IPS-18c (cell line): ENCODE data around the gene CLTA.
"Not testable (repeated sequence)": the region's sequence is repeated elsewhere in the genome, so short reads cannot be mapped to it uniquely, and the experiment has no call there.

Source experiments
- H3K4me3 ChIP-seq: 2 replicates; pipeline ENCODE4 v1.7.0; 2013; ENCODE audit warnings: low read depth, mild to moderate bottlenecking, low read length, moderate library complexity; ENCODE audit not compliant: insufficient read depth
- H3K9me3 ChIP-seq: one replicate; pipeline ENCODE4 v1.6.1; 2013; ENCODE audit warnings: mild to moderate bottlenecking, low read length, moderate library complexity; ENCODE audit not compliant: control insufficient read depth, insufficient read depth

CLTA gene

DNA sequence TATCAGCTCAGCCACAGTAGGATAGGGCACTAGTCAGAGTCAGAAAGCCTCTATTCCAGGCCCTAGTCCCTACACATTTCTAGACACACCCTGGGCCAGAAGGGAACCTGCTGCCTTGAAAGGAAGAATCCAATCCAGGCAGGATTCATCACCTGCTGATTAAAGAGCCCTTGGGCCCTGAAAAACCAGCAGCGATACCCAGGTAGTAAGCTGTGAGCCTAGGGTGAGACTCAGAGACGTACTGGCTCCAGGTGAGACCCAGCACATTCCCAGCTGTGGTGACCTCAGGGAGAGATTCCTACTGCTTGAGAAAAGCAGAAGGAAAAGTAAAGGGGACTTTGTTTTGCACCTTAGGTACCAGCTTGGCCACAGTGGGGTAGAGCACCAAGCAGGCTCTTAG lies 16.9 kb upstream of the CLTA start:
- H3K9me3 ChIP-seq: peaks cover 2% of the 10 kb centered on the region
- no peak overlapping the region for H3K4me3 ChIP-seq

DNA sequence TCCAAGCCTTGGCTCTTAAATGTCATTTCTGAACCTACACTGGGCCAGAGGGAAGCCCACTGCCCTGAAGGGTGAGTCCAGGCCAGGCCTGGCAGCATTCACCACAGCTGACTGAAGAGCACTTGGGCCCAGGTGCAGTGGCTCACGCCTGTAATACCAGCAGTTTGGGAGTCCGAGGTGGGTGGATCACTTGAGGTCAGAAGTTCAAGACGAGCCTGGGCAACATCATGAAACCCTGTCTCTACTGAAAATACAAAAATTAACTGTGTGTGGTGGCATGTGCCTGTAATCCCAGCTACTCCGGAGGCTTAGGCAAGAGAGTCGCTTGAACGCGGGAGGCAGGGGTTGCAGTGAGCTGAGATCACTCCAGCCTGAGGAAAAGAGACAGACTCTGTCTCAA lies 16.4 kb upstream of the CLTA start:
- no peak overlapping the region for H3K4me3 ChIP-seq
- H3K9me3 ChIP-seq: peaks cover 2% of the 10 kb centered on the region

DNA sequence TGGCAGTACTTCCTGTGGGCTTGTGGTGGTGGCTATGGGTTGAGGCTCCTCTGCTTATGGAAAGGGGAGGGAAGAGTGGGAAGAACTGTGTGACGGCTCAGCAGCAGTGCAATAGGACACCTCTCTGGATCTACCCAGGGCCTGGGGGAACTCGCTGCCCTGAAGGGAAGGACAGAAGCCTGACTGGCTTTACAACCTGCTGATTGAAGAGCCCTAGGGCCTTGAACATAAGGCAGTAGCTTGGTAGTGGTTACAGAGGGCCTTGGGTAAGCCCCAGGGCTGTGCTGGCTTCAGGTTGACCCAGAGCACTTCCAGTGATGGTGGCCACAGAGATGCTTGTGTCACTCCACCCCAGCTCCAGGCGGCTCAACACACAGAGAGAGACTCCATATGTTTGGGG lies 16.0 kb upstream of the CLTA start:
- Histone ChIP-seq H3K4me3 (no peak overlapping the region), H3K9me3 (peaks cover 2% of the 10 kb centered on the region)

DNA sequence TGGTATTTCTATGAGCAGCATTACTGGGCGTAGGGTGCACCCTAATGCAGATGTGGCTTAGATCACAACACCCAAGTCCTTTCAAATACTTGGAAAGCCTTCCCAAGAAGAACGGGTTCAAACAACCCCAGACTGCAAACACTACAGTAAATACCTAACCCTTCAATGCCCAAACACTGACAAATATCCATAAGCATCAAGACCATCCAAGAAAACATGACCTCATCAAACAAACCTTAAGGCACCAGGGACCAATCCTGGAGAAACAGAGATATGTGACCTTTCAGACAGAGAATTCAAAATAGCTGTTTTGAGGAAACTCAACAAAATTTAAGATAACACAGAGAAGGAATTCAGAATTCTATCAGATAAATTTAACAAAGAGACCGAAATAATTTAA lies 15.5 kb upstream of the CLTA start:
- H3K4me3 ChIP-seq, H3K9me3 ChIP-seq: not testable (repeated sequence)

DNA sequence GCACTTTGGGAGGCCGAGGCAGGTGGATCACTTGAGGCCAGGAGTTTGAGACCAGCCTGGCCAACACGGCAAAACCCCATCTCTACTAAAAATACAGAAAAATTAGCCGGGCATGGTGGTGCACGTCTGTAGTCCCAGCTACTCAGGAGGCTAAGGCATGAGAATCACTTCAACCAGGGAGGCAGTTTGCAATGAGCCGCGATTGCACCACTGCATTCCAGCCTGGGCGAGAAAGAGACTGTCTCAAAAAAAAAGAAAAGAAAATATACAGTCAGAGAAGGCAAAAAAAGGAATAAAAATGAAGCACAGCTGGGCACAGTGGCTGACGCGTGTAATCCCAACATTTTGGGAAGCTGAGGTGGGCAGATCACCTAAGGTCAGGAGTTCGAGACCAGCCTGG lies 14.2 kb upstream of the CLTA start:
- not testable (repeated sequence) for H3K9me3 ChIP-seq, H3K4me3 ChIP-seq

DNA sequence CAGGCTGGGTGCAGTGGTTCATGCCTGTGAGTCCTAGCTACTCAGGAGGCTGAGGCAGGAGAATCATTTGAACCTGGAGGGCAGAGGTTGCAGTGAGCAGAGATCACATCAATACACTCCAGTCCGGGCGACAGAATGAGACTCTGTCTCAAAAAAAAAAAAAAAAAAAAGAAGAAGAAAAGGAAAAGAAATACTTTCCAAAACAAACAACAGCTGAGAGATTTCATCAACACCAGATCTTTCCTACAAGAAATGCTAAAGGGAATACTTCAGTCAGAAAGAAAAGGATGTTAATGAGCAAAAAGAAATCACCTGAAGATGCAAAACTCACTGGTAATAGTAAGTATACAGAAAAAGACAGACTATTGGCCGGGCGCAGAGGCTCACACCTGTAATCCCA lies 13.2 kb upstream of the CLTA start:
- no peak overlapping the region for H3K4me3 ChIP-seq

DNA sequence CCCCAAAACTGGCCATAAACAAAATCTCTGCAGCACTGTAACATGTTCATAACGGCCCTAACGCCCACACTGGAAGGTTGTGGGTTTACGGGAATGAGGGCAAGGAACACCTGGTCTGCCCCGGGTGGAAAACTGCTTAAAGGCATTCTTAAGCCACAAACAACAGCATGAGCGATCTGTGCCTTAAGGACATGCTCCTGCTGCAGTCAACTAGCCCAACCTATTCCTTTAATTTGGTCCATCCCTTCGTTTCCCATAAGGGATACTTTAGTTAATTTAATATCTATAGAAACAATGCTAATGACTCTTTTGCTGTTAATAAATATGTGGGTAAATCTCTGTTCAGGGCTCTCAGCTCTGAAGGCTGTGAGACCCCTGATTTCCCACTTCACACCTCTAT lies 10.5 kb upstream of the CLTA start:
- H3K9me3 ChIP-seq, H3K4me3 ChIP-seq: not testable (repeated sequence)

More for the DNA sequence above, 13.2 kb upstream of the CLTA start:
- H3K9me3 ChIP-seq: peaks cover 2% of the 10 kb centered on the region

DNA sequence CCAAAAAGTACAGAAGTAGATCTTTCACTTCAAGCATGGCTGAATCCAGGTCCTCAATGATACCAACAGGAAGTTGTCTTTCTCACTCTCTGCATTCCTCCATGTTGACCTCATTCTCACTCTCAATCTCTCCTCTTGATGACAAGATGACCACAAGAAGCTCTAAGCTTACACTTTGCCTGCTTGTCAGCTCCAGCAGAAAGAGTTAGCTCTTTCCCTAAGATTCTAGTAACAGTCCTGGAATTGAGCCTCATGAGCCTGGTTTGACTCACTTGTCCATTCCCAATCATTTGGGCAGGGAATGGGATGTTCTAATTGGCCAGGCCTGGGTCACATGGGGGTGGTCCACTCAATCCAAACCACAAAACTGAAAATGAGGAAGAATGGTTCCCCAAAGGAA lies 3.3 kb upstream of the CLTA start:
- no peaks in the 10 kb centered on the region for H3K9me3 ChIP-seq
- H3K4me3 ChIP-seq: no peak overlapping the region

DNA sequence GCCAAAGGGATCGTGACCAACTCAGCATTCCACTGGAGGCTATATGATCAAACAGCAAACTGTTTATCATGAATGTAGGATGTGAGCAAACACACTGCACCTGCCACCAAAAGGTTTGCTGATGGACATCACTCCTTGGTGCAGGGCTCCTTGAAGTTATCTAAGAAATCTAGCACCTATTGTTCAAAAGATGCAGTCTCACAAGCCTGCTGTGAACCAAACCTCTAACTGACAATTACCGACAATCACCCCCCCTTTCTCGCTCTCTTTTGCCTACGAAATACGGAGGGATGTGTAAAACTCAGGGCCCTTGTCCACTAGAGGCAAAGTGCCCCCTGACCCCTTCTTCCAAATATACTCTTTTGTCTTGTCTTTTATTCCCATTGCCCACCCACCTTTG lies 2.5 kb upstream of the CLTA start:
- Histone ChIP-seq H3K4me3 (no peak overlapping the region), H3K9me3 (no peaks in the 10 kb centered on the region)

DNA sequence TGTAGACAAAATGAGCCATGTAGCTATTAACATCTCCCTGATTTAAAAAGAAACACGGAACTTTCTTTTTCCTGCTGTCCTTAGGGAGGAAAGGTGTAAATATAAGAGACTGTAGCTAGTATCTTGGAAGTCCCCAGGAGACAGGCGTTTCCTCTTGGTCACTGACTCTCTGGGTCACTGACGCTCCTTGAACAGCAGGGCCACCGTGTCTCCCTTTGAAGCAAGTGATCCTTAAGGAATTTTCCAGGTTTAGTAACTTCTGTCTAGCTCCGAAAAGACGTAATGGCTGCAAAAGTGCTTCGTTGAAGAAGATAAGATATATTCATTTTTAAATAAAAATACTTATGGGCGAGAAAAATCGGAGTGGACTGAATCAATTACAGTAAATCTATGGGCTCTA lies 745 bp upstream of the CLTA start:
- Histone ChIP-seq H3K9me3 (no peaks in the 10 kb centered on the region), H3K4me3 (peak overlapping the region; percentile 94; the same call in 1 of the 2 replicates)

DNA sequence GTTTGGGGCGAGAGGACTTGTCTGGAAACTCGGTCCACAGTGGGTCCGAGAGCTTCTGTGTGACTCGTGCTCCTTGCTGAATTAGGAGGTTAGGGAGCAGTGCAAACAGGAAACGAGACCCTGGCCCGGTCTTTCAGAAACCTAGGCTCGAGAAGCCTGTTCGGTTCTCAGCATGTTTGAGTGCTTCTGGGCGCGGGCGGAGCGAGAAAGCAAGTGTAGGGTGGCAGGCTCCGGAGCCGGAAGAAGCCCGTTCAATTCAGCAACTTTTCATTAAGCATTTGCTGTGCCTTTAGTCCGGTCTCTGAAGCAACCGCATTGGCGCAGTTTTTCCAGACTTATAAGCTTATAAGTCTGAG lies 547 bp downstream of the CLTA start:
- Histone ChIP-seq H3K4me3 (peak overlapping the region; percentile 94), H3K9me3 (no peaks in the 10 kb centered on the region)

DNA sequence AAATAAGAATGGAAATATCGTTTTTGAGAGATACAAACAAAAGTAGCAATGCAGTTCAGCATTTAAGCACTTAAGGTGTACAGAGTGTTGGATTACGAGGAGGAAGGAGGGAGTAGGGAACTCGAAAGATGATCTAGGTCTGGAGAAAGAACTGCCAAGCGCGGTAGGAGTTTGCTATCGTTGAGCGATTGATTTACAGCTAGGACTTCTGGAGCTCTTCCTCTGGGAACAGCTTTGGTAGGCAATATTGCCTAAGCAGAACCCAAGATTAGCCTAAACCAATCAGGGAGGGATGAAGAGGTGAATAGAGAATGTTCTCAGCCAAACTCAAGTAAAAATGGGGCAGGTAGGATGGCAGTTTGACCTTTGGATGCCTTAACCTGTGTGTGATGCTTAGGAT lies 965 bp downstream of the CLTA start:
- Histone ChIP-seq H3K9me3 (no peaks in the 10 kb centered on the region), H3K4me3 (peak overlapping the region; percentile 94)

DNA sequence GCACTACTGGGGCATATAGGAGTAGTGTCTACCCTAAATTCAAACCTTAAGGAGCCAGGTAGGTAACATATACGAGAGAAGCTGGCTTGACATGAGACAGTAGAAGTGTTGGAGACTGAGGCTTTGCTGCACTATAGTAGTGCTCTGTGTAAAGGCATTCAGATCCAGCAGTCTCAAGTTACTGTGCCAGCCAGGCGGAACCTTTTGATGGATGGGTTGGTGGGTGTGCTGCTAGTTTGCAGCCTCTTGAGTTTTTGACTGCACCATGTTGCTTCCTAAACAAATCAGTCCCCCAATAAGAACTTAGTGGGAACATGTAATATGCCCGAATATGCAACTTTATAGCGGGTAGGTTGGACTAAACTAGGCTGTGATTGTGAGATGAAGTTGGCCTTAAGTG lies 1.5 kb downstream of the CLTA start:
- peak overlapping the region; percentile 94 for H3K4me3 ChIP-seq
- H3K9me3 ChIP-seq: no peaks in the 10 kb centered on the region

DNA sequence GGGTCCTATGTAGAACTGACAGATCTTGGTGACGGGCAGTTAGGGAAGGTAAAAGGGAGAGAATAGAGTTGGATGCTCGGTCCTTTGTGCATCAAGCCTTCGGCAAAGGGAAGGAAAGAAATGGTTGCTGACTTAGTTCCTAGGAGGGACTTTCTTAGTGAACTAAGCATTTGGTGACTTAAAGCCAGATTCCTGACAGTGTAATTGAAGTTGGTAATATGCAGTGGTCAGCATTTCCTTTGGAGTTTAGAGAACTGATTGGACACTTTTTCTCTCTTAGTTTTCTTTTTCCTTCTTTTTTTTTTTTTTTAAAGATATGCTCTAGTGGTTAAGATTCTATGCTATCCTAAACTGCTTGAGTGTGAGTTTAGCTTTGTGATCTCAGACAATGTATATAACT lies 2.3 kb downstream of the CLTA start:
- Histone ChIP-seq H3K9me3 (no peaks in the 10 kb centered on the region), H3K4me3 (no peak overlapping the region)

DNA sequence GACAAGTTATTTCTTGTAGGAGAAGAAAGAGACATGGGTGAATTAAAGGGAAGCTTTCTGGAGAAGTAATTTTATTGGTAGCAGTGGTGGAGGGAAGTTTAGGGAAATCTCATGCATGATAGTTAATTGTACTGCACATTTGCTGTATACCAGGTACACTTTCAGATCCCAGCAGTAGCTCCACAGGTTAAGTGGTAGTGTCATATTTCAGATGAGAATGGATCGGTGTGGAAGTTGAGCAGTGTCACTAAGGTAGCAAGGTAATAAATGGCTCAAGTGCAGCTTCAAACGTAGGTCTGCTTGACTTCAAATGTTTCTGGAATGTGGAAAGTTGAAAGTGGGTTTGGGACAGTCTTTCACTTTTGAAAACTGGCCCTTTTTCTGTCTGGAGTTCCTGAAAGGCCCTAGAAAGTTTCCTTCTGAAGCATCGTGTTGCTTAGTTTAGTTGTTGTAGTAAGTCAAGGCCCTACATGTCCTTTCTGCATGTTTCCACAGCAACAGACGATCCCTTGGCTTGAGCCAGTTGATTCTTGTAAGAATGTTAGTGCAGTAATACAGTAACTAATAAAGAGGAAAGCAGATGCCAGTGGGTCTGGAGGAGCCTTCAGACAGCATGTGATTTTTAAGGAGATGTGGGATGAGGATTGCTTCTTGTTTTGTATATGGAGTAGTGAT lies 3.7 kb downstream of the CLTA start:
- H3K4me3 ChIP-seq: no peak overlapping the region
- no peaks in the 10 kb centered on the region for H3K9me3 ChIP-seq

DNA sequence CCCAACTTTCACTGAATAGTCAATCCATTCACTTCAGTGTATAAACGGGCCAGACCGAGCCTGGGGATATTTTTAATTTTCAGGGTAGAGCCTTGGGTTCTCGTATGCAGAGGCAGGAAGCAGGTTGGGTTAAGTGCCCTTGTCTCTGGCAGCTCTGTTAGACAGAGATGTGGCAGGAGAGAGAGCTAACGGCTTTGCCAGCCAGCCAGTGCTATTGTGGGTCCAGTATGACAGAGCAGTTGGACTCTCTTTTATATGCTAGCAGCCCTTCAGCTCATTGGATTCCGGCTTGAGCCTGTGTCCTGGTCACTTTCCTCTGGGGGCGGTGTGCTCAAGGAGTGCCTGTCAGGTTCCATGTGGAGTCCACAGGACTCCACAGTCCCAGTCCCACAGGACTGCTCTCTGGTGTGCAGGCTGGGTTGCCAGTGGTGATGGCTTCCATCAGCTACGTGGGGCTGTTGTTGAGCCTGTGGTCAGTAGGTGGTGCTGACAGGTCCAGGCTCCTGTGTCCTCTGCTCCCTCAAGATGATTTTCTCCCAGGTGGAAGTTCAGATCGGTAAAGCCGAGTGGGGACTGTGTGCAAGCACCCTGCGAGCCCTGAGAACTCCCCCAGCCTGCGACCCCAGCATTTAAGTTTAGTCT lies 14.3 kb downstream of the CLTA start:
- no peaks in the 10 kb centered on the region for H3K9me3 ChIP-seq
- no peak overlapping the region for H3K4me3 ChIP-seq

DNA sequence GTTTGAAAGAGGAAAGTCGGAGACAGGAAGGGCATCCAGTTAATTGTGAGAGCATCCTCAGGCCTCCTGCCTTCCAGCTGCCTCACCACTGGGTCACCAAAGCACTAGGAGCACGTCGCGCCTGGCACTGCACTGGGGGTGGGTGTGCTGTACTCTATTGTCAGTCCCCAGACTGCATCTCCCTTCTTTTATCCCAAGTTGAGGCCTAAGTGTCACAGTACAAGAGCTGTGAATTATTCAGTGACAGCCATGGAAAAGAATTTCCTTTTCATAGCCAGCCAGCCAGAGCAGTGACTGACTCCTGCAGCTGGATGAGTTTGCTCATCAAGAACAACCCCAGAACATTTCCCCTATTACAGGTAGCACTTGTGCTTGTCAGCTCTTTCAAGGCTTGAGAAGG lies 16.3 kb downstream of the CLTA start:
- Histone ChIP-seq H3K9me3 (no peaks in the 10 kb centered on the region), H3K4me3 (no peak overlapping the region)

DNA sequence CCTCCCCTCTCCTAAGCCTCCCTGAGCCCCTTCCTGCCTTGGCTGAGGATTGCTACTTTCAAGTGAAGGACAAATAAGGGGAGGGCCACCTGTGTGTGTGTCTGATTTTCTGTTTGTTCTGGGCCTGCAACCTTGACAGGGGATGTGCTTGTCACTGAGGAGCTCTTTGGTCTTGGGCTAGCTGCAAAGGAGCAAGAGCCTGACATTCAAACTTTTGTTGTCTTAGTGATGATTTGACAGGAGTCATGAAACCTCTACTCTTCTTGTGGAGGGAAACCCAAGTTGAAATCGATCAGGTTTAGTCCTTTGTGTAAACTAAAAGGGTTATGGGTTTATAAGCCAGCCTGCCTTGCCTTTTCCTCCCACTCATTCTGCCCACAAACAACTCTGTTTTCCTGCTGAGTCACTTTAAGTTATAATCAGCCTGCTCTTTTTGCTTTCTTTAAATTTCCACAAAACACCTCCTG lies 16.9 kb downstream of the CLTA start:
- Histone ChIP-seq H3K4me3 (no peak overlapping the region), H3K9me3 (no peaks in the 10 kb centered on the region)
